NB4 (cell line): ENCODE measurements around the gene PRUNE2.
A peak's percentile ranks its signal among the peaks of the same experiment; 100 is the strongest.

ENCODE experiments used
- DNase-seq: peaks from one replicate; pipeline ENCODE4 v3.0.0; 2010; ENCODE audit warnings: low read depth
- H3K4me3 ChIP-seq: one replicate; pipeline ENCODE4 v1.5.1; 2011; ENCODE audit warnings: mild to moderate bottlenecking, low read depth, low read length, moderate library complexity
- MYC ChIP-seq: IDR thresholded peaks from 2 replicates; pipeline ENCODE4 v1.6.1; 2011; ENCODE audit warnings: low read depth, low read length
- POLR2A ChIP-seq: IDR thresholded peaks from 2 replicates; pipeline ENCODE4 v1.6.1; 2011; ENCODE audit warnings: mild to moderate bottlenecking; ENCODE audit not compliant: insufficient read length; ENCODE audit errors: extremely low read depth
- TF ChIP-seq, protein P1 (sequence below): IDR thresholded peaks from one replicate; pipeline ENCODE4 v1.5.1; 2012; ENCODE audit warnings: low read depth, low read length
- TF ChIP-seq, protein P2 (sequence below): IDR thresholded peaks from 2 replicates; pipeline ENCODE4 v1.6.1; 2011; ENCODE audit warnings: low read depth, low read length

PRUNE2 gene

DNA sequence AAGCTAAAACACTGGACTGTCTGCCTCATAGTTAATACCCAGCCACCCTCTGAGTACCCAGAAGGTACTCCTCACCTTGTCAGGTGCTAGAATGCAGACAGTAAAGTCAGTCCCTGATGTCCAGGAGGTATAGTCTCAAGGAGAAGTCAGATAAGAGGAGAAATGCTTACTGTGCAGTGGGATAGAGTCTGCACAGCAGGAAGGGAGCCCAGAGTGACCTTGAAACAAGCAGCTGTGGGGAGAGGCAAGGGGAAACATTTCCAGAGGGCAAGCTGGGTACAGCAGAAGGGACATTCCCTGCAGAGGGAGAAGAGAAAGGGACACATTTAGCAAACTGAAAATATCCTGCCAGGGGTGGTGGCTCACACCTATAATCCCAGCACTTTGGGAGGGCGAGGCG is 324.2 kb downstream of the PRUNE2 start:
- DNase-seq = no peak
- no peak overlapping the region for H3K4me3 ChIP-seq
- TF ChIP-seq POLR2A (no peak), MYC (no peak)
- TF ChIP-seq, protein P1, sequence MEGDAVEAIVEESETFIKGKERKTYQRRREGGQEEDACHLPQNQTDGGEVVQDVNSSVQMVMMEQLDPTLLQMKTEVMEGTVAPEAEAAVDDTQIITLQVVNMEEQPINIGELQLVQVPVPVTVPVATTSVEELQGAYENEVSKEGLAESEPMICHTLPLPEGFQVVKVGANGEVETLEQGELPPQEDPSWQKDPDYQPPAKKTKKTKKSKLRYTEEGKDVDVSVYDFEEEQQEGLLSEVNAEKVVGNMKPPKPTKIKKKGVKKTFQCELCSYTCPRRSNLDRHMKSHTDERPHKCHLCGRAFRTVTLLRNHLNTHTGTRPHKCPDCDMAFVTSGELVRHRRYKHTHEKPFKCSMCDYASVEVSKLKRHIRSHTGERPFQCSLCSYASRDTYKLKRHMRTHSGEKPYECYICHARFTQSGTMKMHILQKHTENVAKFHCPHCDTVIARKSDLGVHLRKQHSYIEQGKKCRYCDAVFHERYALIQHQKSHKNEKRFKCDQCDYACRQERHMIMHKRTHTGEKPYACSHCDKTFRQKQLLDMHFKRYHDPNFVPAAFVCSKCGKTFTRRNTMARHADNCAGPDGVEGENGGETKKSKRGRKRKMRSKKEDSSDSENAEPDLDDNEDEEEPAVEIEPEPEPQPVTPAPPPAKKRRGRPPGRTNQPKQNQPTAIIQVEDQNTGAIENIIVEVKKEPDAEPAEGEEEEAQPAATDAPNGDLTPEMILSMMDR = no peak
- TF ChIP-seq, protein P2, sequence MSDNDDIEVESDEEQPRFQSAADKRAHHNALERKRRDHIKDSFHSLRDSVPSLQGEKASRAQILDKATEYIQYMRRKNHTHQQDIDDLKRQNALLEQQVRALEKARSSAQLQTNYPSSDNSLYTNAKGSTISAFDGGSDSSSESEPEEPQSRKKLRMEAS = no peak

DNA sequence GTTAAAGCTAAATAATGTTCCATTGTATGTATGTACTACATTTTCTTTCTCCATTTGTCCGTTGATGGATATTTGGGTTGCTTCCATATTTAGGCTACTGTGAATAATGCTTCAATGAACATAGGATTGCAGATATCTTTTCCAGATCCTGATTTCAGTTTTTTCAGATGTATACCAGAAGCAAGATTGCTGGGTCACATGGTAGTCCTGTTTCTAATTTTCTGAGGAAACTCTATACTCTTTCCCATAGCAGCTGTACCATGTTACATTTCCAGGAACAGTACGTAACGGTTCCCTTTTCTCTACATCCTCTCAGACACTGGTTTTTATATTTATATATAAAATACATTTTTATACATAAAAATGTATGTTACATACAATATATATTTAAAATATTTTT is 325.1 kb downstream of the PRUNE2 start:
- no peak overlapping the region for H3K4me3 ChIP-seq
- TF ChIP-seq MYC (no peak), POLR2A (no peak)
- TF ChIP-seq, protein P1 = no peak
- TF ChIP-seq, protein P2 = no peak
- no peak for DNase-seq

DNA sequence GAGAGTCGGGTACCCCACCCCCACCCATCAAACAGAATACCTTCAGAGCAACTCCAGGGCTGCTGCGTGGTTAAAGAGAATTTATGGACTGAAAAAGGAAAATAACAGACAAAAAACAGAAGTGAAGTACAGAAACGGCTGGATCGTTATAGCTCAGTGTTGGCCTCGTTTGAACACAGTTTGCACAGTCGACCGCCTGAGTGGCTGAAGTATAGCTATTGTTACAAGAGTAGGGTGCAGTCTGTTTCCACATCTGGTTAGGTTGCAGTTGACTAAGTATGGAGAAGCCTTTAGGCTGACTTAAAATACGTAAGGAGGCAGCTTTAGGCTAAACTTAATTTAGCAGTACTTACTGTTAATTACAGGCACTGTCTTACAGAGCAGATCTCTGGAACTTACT is 325.7 kb downstream of the PRUNE2 start:
- peak; percentile 81 for DNase-seq
- TF ChIP-seq POLR2A = peak; percentile 24
- TF ChIP-seq, protein P2 = no peak

DNA sequence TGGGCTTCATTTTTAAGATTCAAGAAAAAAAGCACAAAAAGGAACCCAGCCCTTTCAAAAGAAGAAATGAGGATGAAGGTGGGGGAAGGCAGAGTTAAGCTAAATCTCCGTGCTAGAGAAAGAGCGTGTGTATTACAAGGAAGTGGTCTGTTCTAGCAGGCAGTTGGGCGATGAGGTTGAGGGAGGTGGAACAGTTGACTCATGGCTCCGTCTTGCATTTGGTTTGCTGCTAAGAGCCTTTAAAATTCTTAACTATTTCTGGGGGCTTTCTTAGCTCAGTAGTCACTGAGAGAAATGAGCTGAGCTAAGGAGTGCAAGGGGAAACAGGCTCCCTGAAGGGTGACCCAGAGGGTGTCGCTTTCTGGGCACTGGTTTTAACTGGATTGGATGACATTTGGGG is 329.6 kb downstream of the PRUNE2 start:
- DNase-seq = peak; percentile 99
- peak overlapping the region; percentile 16 for H3K4me3 ChIP-seq
- TF ChIP-seq, protein P1 = no peak
- peak; percentile 53 for TF ChIP-seq POLR2A
- peak; percentile 85 for TF ChIP-seq MYC
- TF ChIP-seq, protein P2 = peak; percentile 65

More for the DNA sequence above, 325.7 kb downstream of the PRUNE2 start:
- no peak overlapping the region for H3K4me3 ChIP-seq

DNA sequence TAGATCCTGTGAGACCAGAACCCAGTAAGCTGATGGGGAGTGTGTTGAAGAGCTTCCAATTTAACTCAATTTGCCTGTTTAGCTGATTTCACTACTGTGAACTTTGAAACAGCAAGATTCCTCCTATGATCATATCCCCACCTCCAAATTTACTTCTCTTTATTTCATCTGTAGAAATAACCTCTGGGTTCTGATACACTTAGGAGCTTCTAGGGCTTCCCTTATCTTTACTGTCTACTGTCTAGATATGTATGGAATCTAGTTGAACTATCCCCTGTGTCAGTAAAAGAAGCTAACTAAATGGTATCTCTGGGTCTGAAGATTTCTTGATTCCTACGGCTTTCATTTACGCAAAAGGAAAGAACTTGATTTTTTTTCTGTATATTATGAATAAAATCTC is 330.2 kb downstream of the PRUNE2 start:
- no peak overlapping the region for H3K4me3 ChIP-seq
- no peak for TF ChIP-seq POLR2A
- TF ChIP-seq MYC = no peak
- TF ChIP-seq, protein P1 = no peak
- TF ChIP-seq, protein P2 = no peak
- DNase-seq = peak; percentile 24

DNA sequence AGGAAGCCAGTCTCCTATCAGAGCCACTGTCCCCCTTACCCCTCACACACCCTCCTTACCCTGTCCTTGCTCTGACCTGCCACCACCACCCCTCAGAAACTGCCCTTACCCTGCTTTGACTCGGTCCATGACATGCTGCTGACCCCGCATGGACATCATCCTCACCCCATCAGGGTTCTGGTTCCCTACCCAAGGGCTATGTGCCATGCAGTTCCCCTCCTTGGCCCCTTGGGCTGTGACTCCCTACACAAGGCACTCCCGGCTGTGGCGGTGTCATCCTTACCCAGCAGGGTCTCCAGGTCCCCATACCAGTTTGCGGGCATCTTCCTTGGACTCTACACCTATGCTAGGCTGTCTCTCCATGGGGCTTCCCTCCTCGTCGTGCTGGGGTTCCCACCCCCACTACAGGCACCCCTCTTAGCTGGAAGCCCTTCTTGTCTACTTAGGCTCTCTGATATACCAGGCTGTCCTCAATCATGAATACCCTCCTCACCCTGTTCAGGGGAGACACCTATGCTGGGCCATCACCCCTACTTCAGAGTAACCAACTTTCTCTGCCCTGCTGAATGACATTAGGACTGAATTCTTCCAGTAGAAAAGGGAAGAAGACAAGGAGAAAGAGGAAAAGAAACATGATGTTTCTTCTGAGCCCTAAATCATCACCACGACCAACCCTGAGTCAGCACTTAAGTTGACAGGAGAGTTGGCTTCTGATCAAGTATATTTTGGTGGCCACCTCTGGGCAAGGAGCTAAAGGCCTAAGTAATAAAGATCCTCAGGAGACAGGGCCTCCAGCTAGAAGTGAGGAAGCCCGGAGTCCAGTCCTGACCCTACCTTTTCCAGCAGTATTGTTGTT is 331.8 kb downstream of the PRUNE2 start:
- H3K4me3 ChIP-seq = no peak overlapping the region
- TF ChIP-seq, protein P1 = no peak
- TF ChIP-seq POLR2A (no peak), MYC (no peak)
- TF ChIP-seq, protein P2 = no peak
- DNase-seq = peak; percentile 51
